ENCODE data around the gene P2RY8.

- no peak for TF ChIP-seq CTCF (IDR thresholded peaks at IDR 0.05)
- no peak for TF ChIP-seq POLR2AphosphoS5 (IDR thresholded peaks at IDR 0.05)
These were observed 48.8 kb downstream of the P2RY8 start for GRCh38 chrX:1488141-1488540.

Data from upper lobe of left lung (tissue), 4 donors.